ENCODE data around the gene HMSD.
"Not testable (repeated sequence)": the region's sequence is repeated elsewhere in the genome, so short reads cannot be mapped to it uniquely, and the experiment has no call there.

- not testable (repeated sequence) for TF ChIP-seq CTCF (IDR thresholded peaks at IDR 0.05); ATF3 (CRISPR knock-in tag; conservative IDR thresholded peaks at IDR 0.05); GABPB1 (CRISPR knock-in tag; IDR thresholded peaks at IDR 0.05); ZNF512 (CRISPR knock-in tag; IDR thresholded peaks at IDR 0.05; ENCODE audit: borderline replicate concordance); E2F1 (CRISPR knock-in tag; IDR thresholded peaks at IDR 0.05); KAT7 (CRISPR knock-in tag; IDR thresholded peaks at IDR 0.05; ENCODE audit: borderline replicate concordance); SP1 (CRISPR knock-in tag; conservative IDR thresholded peaks at IDR 0.05); ZNF671 (CRISPR knock-in tag; IDR thresholded peaks at IDR 0.05); USF2 (CRISPR knock-in tag; IDR thresholded peaks at IDR 0.05); ZNF121 (CRISPR knock-in tag; IDR thresholded peaks at IDR 0.05); ESRRA (CRISPR knock-in tag; IDR thresholded peaks at IDR 0.05; ENCODE audit: borderline replicate concordance)
Measured at GRCh38 chr18:63940543-63941050, 8.5 kb upstream of the HMSD start.
